Esophagus muscularis mucosa (tissue), 4 donors: Measurements from ENCODE around the gene THNSL1. TPM values are rescaled to one million over a fixed set of nuclear protein-coding genes. Genes with fewer than 3 reads are reported as not detected.
A peak's percentile ranks its signal among the peaks of the same experiment; 100 is the strongest.

Experiments
- DNase-seq: peaks from one replicate; pipeline ENCODE4 v3.0.0-alpha.2; 2017; ENCODE audit errors: extremely low spot score
- H3K27ac ChIP-seq, 4 donors: fragments of 200-600 bp; sonication (generic); replicated peaks in 1 of 4; 1 replicate in 3 of 4; 2 replicates in 1 of 4; pipeline ENCODE4 v1.5.1; 2016 to 2019; ENCODE audit warnings: mild to moderate bottlenecking in 1 of 4
- H3K27me3 ChIP-seq, 4 donors: fragments of 200-600 bp; sonication (generic); one replicate each; pipeline versions ENCODE4 v1.5.1 to v1.6.0; 2016 to 2019
- H3K36me3 ChIP-seq, 4 donors: fragments of 200-600 bp; sonication (generic); one replicate each; pipeline ENCODE4 v1.5.1; 2016 to 2019
- H3K4me1 ChIP-seq, 4 donors: fragments of 200-600 bp; sonication (generic); one replicate each; pipeline ENCODE4 v1.5.1; 2016 to 2019
- H3K4me3 ChIP-seq, 4 donors: fragments of 200-600 bp; sonication (generic); 1 replicate in 2 of 4; 2 replicates in 2 of 4; pipeline ENCODE4 v1.5.1; 2016 to 2019; ENCODE audit warnings: mild to moderate bottlenecking in 4 of 4, moderate library complexity in 1 of 4
- H3K9me3 ChIP-seq, 4 donors: fragments of 200-600 bp; sonication (generic); 1 replicate in 3 of 4; 2 replicates in 1 of 4; pipeline ENCODE4 v1.5.1; 2016 to 2019
- CTCF ChIP-seq, 3 experiments: fragments of 200-600 bp in 2 of 3; fragments of 450-650 bp in 1 of 3; sonication (generic) in 2 of 3; IDR thresholded peaks; one replicate each; pipeline ENCODE4 v1.5.1; 2017 to 2019; ENCODE audit warnings: antibody characterized with exemption in 3 of 3, mild to moderate bottlenecking in 2 of 3, moderate library complexity in 1 of 3
- EP300 ChIP-seq: sonication (generic); formaldehyde crosslinking; IDR thresholded peaks from one replicate; pipeline ENCODE4 v1.6.1; 2017; ENCODE audit warnings: antibody characterized with exemption
- POLR2A ChIP-seq: fragments of 450-650 bp; IDR thresholded peaks from one replicate; pipeline ENCODE4 v1.6.1; 2017; ENCODE audit warnings: antibody characterized with exemption, moderate library complexity, mild to moderate bottlenecking, low read depth
- POLR2AphosphoS5 ChIP-seq, 2 donors: sonication (generic); formaldehyde crosslinking; IDR thresholded peaks; one replicate each; pipeline ENCODE4 v1.6.1; 2017; ENCODE audit warnings: antibody characterized with exemption in 2 of 2
- WGBS: methylation state at CpG from one replicate; pipeline ENCODE4 v1.1.5; 2018; 5-methylcytosine and 5-hydroxymethylcytosine counted together
- intact Hi-C: fragments of 100-400 bp; cut with DNase I; formaldehyde crosslinking; loops from one replicate; pipeline ENCODE4 v1.15.1; 2023
- total RNA-seq, 4 donors: library from RNA; depleted of rRNA; stranded (reverse); fragments of >200 nt; gene quantifications; one replicate each; pipeline versions ENCODE4 v1.1.0 to v1.2.1, GENCODE V29; 2016

The THNSL1 gene
- total RNA-seq, 4 donors from 2014 or later, result 0.65 to 1.1 (median 0.75) TPM

DNA sequence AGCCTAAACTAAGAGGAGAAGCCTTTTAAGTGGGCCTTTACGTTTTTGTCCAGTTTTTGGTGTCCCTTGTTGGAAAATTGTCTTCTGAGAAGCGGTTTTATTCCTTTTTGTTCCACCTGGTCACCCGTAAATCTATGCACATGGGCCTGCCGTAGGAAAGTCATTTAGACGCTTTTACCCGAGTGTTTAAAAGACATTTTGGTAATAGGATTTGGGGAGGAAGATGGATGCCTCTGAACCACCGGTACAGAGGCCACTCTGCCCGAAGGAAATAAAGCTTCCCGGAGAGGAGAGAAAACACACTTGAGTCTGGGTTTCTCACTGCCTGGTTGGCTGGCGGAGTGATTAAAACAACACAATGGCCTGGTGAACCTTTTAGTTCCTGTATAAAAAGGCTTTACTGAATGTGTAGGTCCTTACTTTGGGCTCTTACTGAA lies 760 bp downstream of the THNSL1 start:
- TF ChIP-seq EP300 (no peak), POLR2A (no peak), POLR2AphosphoS5 (IDR thresholded peaks at IDR 0.05) (no peak), CTCF (IDR thresholded peaks at IDR 0.05) (no peak)
- DNase-seq, result no peak
- 7% methylated on average over 10 of the region's 10 CpGs for WGBS
- no peaks in the 10 kb centered on the region for H3K9me3 ChIP-seq
- H3K27me3 ChIP-seq, result no peaks in the 10 kb centered on the region
- intact Hi-C loops, result loop anchor here (5.0 kb wide), 1 partner anchor 295 kb away; the partner anchor contains the start of gene ARHGAP21
- H3K4me3 ChIP-seq, result peak overlapping the region; percentile 62 to 79 (median 72)
- H3K4me1 ChIP-seq, result peaks cover 4 to 22% (median 14%) of the 10 kb centered on the region in 4 donors
- H3K36me3 ChIP-seq, result no peaks in the 10 kb centered on the region
- peak overlapping the region; percentile 74 to 95 (median 91) for H3K27ac ChIP-seq

- intact Hi-C loops, result loop anchor here (5.0 kb wide), 1 partner anchor 295 kb away; the partner anchor contains the start of gene ARHGAP21
- no peaks in the 10 kb centered on the region for H3K9me3 ChIP-seq
- H3K4me1 ChIP-seq, result peaks cover 4 to 22% (median 14%) of the 10 kb centered on the region in 4 donors
- 87% methylated on average over 6 of the region's 6 CpGs for WGBS
- no peaks in the 10 kb centered on the region for H3K36me3 ChIP-seq
- TF ChIP-seq POLR2A (no peak), POLR2AphosphoS5 (IDR thresholded peaks at IDR 0.05) (no peak), CTCF (IDR thresholded peaks at IDR 0.05) (no peak), EP300 (no peak)
- peak overlapping the region in 3 of 4 donors; percentile 62 to 79 (median 70) for H3K4me3 ChIP-seq
- no peak for DNase-seq
- peak overlapping the region; percentile 74 to 95 (median 91) for H3K27ac ChIP-seq
- no peaks in the 10 kb centered on the region for H3K27me3 ChIP-seq
Measured at GRCh38 chr10:25017661-25018060, 1.2 kb downstream of the THNSL1 start.

GRCh38 chr10:25018703-25019102 lies 2.3 kb downstream of the THNSL1 start:
- Histone ChIP-seq H3K9me3 (no peaks in the 10 kb centered on the region), H3K27me3 (no peaks in the 10 kb centered on the region), H3K36me3 (no peaks in the 10 kb centered on the region), H3K4me3 (no peak overlapping the region), H3K4me1 (peaks cover 4 to 22% (median 14%) of the 10 kb centered on the region in 4 donors), H3K27ac (no peak overlapping the region)
- 97% methylated on average over 3 of the region's 3 CpGs for whole genome bisulfite sequencing
- TF ChIP-seq POLR2A, result no peak
- no peak for TF ChIP-seq EP300
- no peak for TF ChIP-seq CTCF (IDR thresholded peaks at IDR 0.05)
- TF ChIP-seq POLR2AphosphoS5 (IDR thresholded peaks at IDR 0.05), result no peak
- intact Hi-C loops, result loop anchor here (5.0 kb wide), 1 partner anchor 296 kb away; the partner anchor contains the start of gene ARHGAP21
- DNase-seq, result no peak

DNA sequence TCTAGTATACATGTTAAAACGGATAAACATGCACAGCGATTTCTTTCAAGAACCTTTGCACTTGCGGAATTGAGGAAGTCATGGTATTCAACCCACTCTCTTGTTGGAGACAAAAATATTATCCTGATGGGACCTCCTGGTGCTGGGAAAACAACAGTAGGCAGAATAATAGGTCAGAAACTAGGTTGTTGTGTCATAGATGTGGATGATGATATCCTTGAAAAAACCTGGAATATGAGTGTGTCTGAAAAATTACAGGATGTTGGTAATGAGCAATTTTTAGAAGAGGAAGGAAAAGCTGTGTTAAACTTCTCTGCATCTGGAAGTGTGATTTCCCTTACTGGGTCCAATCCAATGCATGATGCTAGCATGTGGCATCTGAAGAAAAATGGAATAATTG lies 6.9 kb downstream of the THNSL1 start:
- H3K27me3 ChIP-seq, result no peaks in the 10 kb centered on the region
- H3K4me3 ChIP-seq, result no peak overlapping the region
- H3K36me3 ChIP-seq, result no peaks in the 10 kb centered on the region
- no peaks in the 10 kb centered on the region for H3K4me1 ChIP-seq
- no peak overlapping the region for H3K27ac ChIP-seq
- TF ChIP-seq POLR2AphosphoS5 (IDR thresholded peaks at IDR 0.05), result no peak
- TF ChIP-seq CTCF (IDR thresholded peaks at IDR 0.05), result no peak
- no peak for TF ChIP-seq POLR2A
- no peak for TF ChIP-seq EP300
- intact Hi-C loops, result no loop called here
- whole genome bisulfite sequencing, result 56% methylated on average over 3 of the region's 3 CpGs
- H3K9me3 ChIP-seq, result no peaks in the 10 kb centered on the region
- DNase-seq, result no peak

DNA sequence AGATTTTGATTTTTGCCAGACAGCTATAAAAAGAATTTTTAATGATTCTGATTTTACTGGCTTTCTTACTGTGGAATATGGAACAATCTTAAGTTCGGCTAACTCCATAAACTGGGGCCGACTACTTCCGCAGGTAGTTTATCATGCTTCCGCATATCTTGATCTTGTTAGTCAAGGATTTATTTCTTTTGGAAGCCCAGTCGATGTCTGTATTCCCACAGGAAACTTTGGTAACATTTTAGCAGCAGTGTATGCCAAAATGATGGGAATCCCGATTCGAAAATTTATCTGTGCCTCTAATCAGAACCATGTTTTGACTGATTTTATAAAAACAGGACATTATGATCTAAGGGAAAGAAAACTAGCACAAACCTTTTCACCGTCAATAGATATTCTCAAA lies 8.1 kb downstream of the THNSL1 start:
- no peak for TF ChIP-seq EP300
- no peak for TF ChIP-seq CTCF (IDR thresholded peaks at IDR 0.05)
- TF ChIP-seq POLR2AphosphoS5 (IDR thresholded peaks at IDR 0.05), result no peak
- TF ChIP-seq POLR2A, result no peak
- no peak for DNase-seq
- Histone ChIP-seq H3K4me1 (no peaks in the 10 kb centered on the region), H3K4me3 (no peak overlapping the region), H3K9me3 (no peaks in the 10 kb centered on the region), H3K36me3 (no peaks in the 10 kb centered on the region), H3K27me3 (no peaks in the 10 kb centered on the region), H3K27ac (no peak overlapping the region)
- WGBS, result 73% methylated on average over 8 of the region's 8 CpGs
- intact Hi-C loops, result no loop called here
